GM19324 (cell line): ENCODE results near the gene OMA1.

Source experiments
- ATAC-seq: cut with Tn5 transposase; IDR thresholded peaks from one replicate; pipeline ENCODE4 v1.9.1; 2021; ENCODE audit warnings: mild to moderate bottlenecking, moderate library complexity; ENCODE audit not compliant: unreplicated experiment, low FRiP score

OMA1 gene

GRCh38 chr1:58465825-58466629 is 80.5 kb downstream of the OMA1 start:
- no peak for ATAC-seq

GRCh38 chr1:58465176-58465575 is 81.3 kb downstream of the OMA1 start:
- no peak for ATAC-seq

GRCh38 chr1:58460469-58460868 is 86.1 kb downstream of the OMA1 start:
- ATAC-seq = no peak

- ATAC-seq = no peak
Observed at GRCh38 chr1:58459911-58460310, 86.6 kb downstream of the OMA1 start.

- ATAC-seq = no peak
Observed at GRCh38 chr1:58457023-58457635, 89.4 kb downstream of the OMA1 start.

- no peak for ATAC-seq
Observed at GRCh38 chr1:58456470-58456869, 90.1 kb downstream of the OMA1 start.

GRCh38 chr1:58454807-58455206 is 91.7 kb downstream of the OMA1 start:
- no peak for ATAC-seq

GRCh38 chr1:58454385-58454784 is 92.1 kb downstream of the OMA1 start:
- no peak for ATAC-seq

GRCh38 chr1:58451560-58452191 is 94.8 kb downstream of the OMA1 start:
- ATAC-seq = no peak

- ATAC-seq = no peak
Observed at GRCh38 chr1:58447886-58448285, 98.6 kb downstream of the OMA1 start.

GRCh38 chr1:58447042-58447441 is 99.5 kb downstream of the OMA1 start:
- ATAC-seq = no peak

- ATAC-seq = no peak
Observed at GRCh38 chr1:58446368-58446767, 100.2 kb downstream of the OMA1 start.

- ATAC-seq = no peak
Observed at GRCh38 chr1:58443986-58444868, 102.3 kb downstream of the OMA1 start.

- no peak for ATAC-seq
Observed at GRCh38 chr1:58442114-58442513, 104.4 kb downstream of the OMA1 start.

- ATAC-seq = no peak
Observed at GRCh38 chr1:58441699-58442098, 104.8 kb downstream of the OMA1 start.

GRCh38 chr1:58440696-58441095 is 105.8 kb downstream of the OMA1 start:
- no peak for ATAC-seq

- no peak for ATAC-seq
Observed at GRCh38 chr1:58439946-58440345, 106.6 kb downstream of the OMA1 start.

- ATAC-seq = no peak
Observed at GRCh38 chr1:58438468-58438867, 108.1 kb downstream of the OMA1 start.

- no peak for ATAC-seq
Observed at GRCh38 chr1:58437623-58438022, 108.9 kb downstream of the OMA1 start.

- ATAC-seq = no peak
Observed at GRCh38 chr1:58436615-58437297, 109.8 kb downstream of the OMA1 start.
